K562 (cell line): Measurements from ENCODE around the gene MYADML2. TPM values are rescaled to one million over a fixed set of nuclear protein-coding genes. Genes with fewer than 3 reads are reported as not detected.

Experiments used
- AFF4 ChIP-seq: sonication (generic); formaldehyde crosslinking; IDR thresholded peaks from 2 replicates; pipeline ENCODE4 v1.8.0; 2023; ENCODE audit warnings: mild to moderate bottlenecking, missing genetic modification reagents
- CBX5 ChIP-seq: IDR thresholded peaks from 2 replicates; pipeline ENCODE4 v1.6.1; 2014; ENCODE audit warnings: low read depth, borderline replicate concordance
- CREM ChIP-seq: IDR thresholded peaks from 2 replicates; pipeline ENCODE4 v1.6.1; 2014; ENCODE audit warnings: antibody characterized with exemption, low read depth
- NR2C2 ChIP-seq, 2 experiments: fragments of 200-800 bp in 1 of 2; sonication (Bioruptor generic) in 1 of 2; sonication (generic) in 1 of 2; formaldehyde crosslinking in 1 of 2; IDR thresholded peaks; 2 replicates each; pipeline versions ENCODE4 v1.6.1 to v1.8.0; 2016 to 2022; ENCODE audit warnings: mild to moderate bottlenecking in 1 of 2, missing compliant biosample characterization in 1 of 2, missing genetic modification characterization in 1 of 2, missing genetic modification reagents in 1 of 2
- RAD51 ChIP-seq: fragments of 450-650 bp; IDR thresholded peaks from 2 replicates; pipeline ENCODE4 v1.7.1; 2016; ENCODE audit warnings: low read depth, mild to moderate bottlenecking, borderline replicate concordance
- REST ChIP-seq, 2 experiments: fragments of 450-650 bp; formaldehyde crosslinking in 1 of 2; IDR thresholded peaks; 2 replicates each; pipeline versions ENCODE4 v1.4.0 to v1.6.1; 2014 to 2020; ENCODE audit warnings: mild to moderate bottlenecking in 2 of 2, borderline replicate concordance in 1 of 2, low read depth in 1 of 2
- polyA plus RNA-seq, 8 experiments: library from polyadenylated mRNA; depleted of rRNA in 4 of 8; stranded (reverse) in 5 of 8; unstranded in 3 of 8; fragments of >200 nt; fragmentation: Nextera tagmentation in 2 of 8; fragmentation: Illumina TruSeq in 1 of 8; extraction: Ambion mirVana in 2 of 8; extraction: Trizol in 1 of 8; gene quantifications; 2 replicates each; pipeline versions ENCODE4 v1.2.1 to v1.2.3, GENCODE V29; 2011 to 2014; ENCODE audit warnings: inconsistent platforms in 1 of 8, missing spikeins in 1 of 8
- total RNA-seq, 7 experiments: library from RNA; depleted of rRNA in 6 of 7; stranded (reverse); fragments of >200 nt in 6 of 7; fragmentation: Illumina TruSeq in 2 of 7; extraction: Trizol in 2 of 7; gene quantifications; 2 replicates each; pipeline versions ENCODE4 v1.2.1 to v1.2.3, GENCODE V29; 2011 to 2021; ENCODE audit warnings: low replicate concordance in 1 of 7
- TF ChIP-seq, protein P1 (sequence below), 2 experiments: IDR thresholded peaks; 2 replicates each; pipeline ENCODE4 v1.6.1; 2011; ENCODE audit warnings: borderline replicate concordance in 1 of 2, control low read depth in 1 of 2, low read depth in 1 of 2, low read length in 1 of 2, mild to moderate bottlenecking in 1 of 2, mixed read lengths in 1 of 2, moderate library complexity in 1 of 2; ENCODE audit not compliant: insufficient read depth in 1 of 2, insufficient read length in 1 of 2, poor library complexity in 1 of 2, severe bottlenecking in 1 of 2; ENCODE audit errors: extremely low read depth in 1 of 2

Gene MYADML2
- total and polyA plus RNA-seq, 9 of the 15 experiments (the other 6 are each of a cell fraction or from before 2014, with no cell fraction given) = not detected

- TF ChIP-seq RAD51 = peak; percentile 89
- peak; percentile 32; the same call in 1 of the 2 replicates for TF ChIP-seq NR2C2 (CRISPR knock-in tag; IDR thresholded peaks at IDR 0.05)
- 0 out of 2 replicates have a peak, but pooled peaks have one; percentile 28 for TF ChIP-seq NR2C2 (tag; IDR thresholded peaks at IDR 0.05)
- TF ChIP-seq CREM = peak; percentile 62
- TF ChIP-seq, protein P1, sequence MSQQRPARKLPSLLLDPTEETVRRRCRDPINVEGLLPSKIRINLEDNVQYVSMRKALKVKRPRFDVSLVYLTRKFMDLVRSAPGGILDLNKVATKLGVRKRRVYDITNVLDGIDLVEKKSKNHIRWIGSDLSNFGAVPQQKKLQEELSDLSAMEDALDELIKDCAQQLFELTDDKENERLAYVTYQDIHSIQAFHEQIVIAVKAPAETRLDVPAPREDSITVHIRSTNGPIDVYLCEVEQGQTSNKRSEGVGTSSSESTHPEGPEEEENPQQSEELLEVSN (IDR thresholded peaks at IDR 0.05; ENCODE audit: borderline replicate concordance in 1 of 2, extremely low read depth in 1 of 2, insufficient read depth in 1 of 2, insufficient read length in 1 of 2, low read depth in 1 of 2, low read length in 1 of 2, poor library complexity in 1 of 2, severe bottlenecking in 1 of 2) = peak; percentile 82 to 92
- peak; percentile 70; the same call in 1 of the 2 replicates for TF ChIP-seq CBX5
- no peak for TF ChIP-seq AFF4 (CRISPR knock-in tag)
- peak; percentile 48 for TF ChIP-seq REST (IDR thresholded peaks at IDR 0.05; ENCODE audit: borderline replicate concordance)
- TF ChIP-seq REST (CRISPR knock-in tag; IDR thresholded peaks at IDR 0.05; ENCODE audit: low read depth) = no peak
Measured at GRCh38 chr17:81967533-81968395, 20.7 kb upstream of the MYADML2 start (continued).
